Right lobe of liver (tissue), 6 donors: Measurements from ENCODE around the gene SPTBN2. TPM values are rescaled to one million over a fixed set of nuclear protein-coding genes. Genes with fewer than 3 reads are reported as not detected.

ENCODE experiments used
- ATAC-seq, 4 donors: fragments of 200-7000 bp; cut with Tn5 transposase; one replicate each; pipeline ENCODE4 v1.9.1; 2020; ENCODE audit warnings: mild to moderate bottlenecking in 4 of 4, moderate library complexity in 4 of 4
- DNase-seq, 3 donors: peaks; one replicate each; pipeline ENCODE4 v3.0.0-alpha.2; 2020
- H3K27ac ChIP-seq, 3 donors: fragments of 200-600 bp; one replicate each; pipeline ENCODE4 v1.8.0; 2022
- H3K27me3 ChIP-seq, 2 donors: fragments of 200-600 bp; one replicate each; pipeline ENCODE4 v1.8.0; 2022
- H3K36me3 ChIP-seq, 4 donors: fragments of 200-600 bp; sonication (generic) in 1 of 4; one replicate each; pipeline versions ENCODE4 v1.5.1 to v1.8.0; 2017 to 2022; ENCODE audit warnings: control low read depth in 1 of 4
- H3K4me1 ChIP-seq, 4 donors: fragments of 200-600 bp; sonication (generic) in 1 of 4; one replicate each; pipeline versions ENCODE4 v1.5.1 to v1.8.0; 2017 to 2022; ENCODE audit warnings: control low read depth in 1 of 4
- H3K4me3 ChIP-seq, 3 donors: fragments of 200-600 bp; one replicate each; pipeline ENCODE4 v1.8.0; 2022
- H3K9me3 ChIP-seq, 4 donors: fragments of 200-600 bp; sonication (generic) in 1 of 4; one replicate each; pipeline versions ENCODE4 v1.5.1 to v1.8.0; 2017 to 2022; ENCODE audit warnings: control low read depth in 1 of 4
- POLR2A ChIP-seq: fragments of 450-650 bp; IDR thresholded peaks from one replicate; pipeline ENCODE4 v1.6.1; 2017; ENCODE audit warnings: antibody characterized with exemption, mild to moderate bottlenecking
- WGBS: methylation state at CpG from one replicate; pipeline ENCODE4 v1.1.6; 2018; ENCODE audit warnings: low coverage, low lambda C conversion rate; ENCODE audit not compliant: insufficient coverage; ENCODE audit errors: missing lambda C conversion rate; 5-methylcytosine and 5-hydroxymethylcytosine counted together
- intact Hi-C, 2 donors: fragments of 100-400 bp; cut with DNase I; formaldehyde crosslinking; loops; one replicate each; pipeline versions ENCODE4 v1.11.2 to v1.14.1; 2022
- total RNA-seq, 6 experiments: library from RNA; depleted of rRNA in 2 of 6; stranded (reverse); fragments of >200 nt in 2 of 6; fragmentation: NEBNext Ultra II Directional in 3 of 6; extraction: Animal tissue kit (Norgen Biotek cat#: 25700) in 3 of 6; gene quantifications; one replicate each; pipeline versions ENCODE4 v1.1.0 to v1.2.4, GENCODE V29; 2016 to 2023
- TF ChIP-seq, protein P1 (sequence below), 4 donors: fragments of 200-600 bp in 3 of 4; fragments of 450-650 bp in 1 of 4; IDR thresholded peaks; one replicate each; pipeline versions ENCODE4 v1.5.1 to v1.8.0; 2016 to 2022; ENCODE audit warnings: antibody characterized with exemption in 4 of 4, mild to moderate bottlenecking in 2 of 4
- donor health status: DM: no; HTN: yes; CAD: no.
- donor health status: DM: no; HTN: no; CAD: no.
- donor health status: DM: no; HTN: no; CAD: no.
- donor health status: DM: no; HTN: yes; CAD: no.
- donor health status: DM: no; HTN: yes; CAD: no.

SPTBN2 gene
- total RNA-seq, 6 experiments from 2014 or later = 20.7 to 67.1 (median 50.7) TPM

GRCh38 chr11:66689661-66690590 is 39.1 kb downstream of the SPTBN2 start:
- Histone ChIP-seq H3K9me3 (no peaks in the 10 kb centered on the region), H3K36me3 (peaks cover 0 to 58% (median 18%) of the 10 kb centered on the region in 4 donors), H3K27ac (no peak overlapping the region), H3K27me3 (no peaks in the 10 kb centered on the region), H3K4me1 (no peaks in the 10 kb centered on the region), H3K4me3 (no peak overlapping the region)
- intact Hi-C loops = loop anchor here in 1 of 2 donors (5.0 kb wide), 1 partner anchor 142 kb away; no protein-coding TSS in a partner anchor
- WGBS = 83% methylated on average over 4 of the region's 32 CpGs
- DNase-seq = no peak
- TF ChIP-seq POLR2A = no peak
- TF ChIP-seq, protein P1, sequence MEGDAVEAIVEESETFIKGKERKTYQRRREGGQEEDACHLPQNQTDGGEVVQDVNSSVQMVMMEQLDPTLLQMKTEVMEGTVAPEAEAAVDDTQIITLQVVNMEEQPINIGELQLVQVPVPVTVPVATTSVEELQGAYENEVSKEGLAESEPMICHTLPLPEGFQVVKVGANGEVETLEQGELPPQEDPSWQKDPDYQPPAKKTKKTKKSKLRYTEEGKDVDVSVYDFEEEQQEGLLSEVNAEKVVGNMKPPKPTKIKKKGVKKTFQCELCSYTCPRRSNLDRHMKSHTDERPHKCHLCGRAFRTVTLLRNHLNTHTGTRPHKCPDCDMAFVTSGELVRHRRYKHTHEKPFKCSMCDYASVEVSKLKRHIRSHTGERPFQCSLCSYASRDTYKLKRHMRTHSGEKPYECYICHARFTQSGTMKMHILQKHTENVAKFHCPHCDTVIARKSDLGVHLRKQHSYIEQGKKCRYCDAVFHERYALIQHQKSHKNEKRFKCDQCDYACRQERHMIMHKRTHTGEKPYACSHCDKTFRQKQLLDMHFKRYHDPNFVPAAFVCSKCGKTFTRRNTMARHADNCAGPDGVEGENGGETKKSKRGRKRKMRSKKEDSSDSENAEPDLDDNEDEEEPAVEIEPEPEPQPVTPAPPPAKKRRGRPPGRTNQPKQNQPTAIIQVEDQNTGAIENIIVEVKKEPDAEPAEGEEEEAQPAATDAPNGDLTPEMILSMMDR (IDR thresholded peaks at IDR 0.05) = no peak
- ATAC-seq = no peak

GRCh38 chr11:66688561-66689534 is 40.2 kb downstream of the SPTBN2 start:
- ATAC-seq (no peak), DNase-seq (no peak)
- Histone ChIP-seq H3K27ac (no peak overlapping the region), H3K36me3 (peaks cover 0 to 52% (median 16%) of the 10 kb centered on the region in 4 donors), H3K27me3 (no peaks in the 10 kb centered on the region), H3K4me1 (no peaks in the 10 kb centered on the region), H3K4me3 (no peak overlapping the region), H3K9me3 (no peaks in the 10 kb centered on the region)
- TF ChIP-seq, protein P1 (IDR thresholded peaks at IDR 0.05) = no peak
- TF ChIP-seq POLR2A = no peak
- 83% methylated on average over 15 of the region's 28 CpGs for WGBS
- intact Hi-C loops = no loop called here

DNA sequence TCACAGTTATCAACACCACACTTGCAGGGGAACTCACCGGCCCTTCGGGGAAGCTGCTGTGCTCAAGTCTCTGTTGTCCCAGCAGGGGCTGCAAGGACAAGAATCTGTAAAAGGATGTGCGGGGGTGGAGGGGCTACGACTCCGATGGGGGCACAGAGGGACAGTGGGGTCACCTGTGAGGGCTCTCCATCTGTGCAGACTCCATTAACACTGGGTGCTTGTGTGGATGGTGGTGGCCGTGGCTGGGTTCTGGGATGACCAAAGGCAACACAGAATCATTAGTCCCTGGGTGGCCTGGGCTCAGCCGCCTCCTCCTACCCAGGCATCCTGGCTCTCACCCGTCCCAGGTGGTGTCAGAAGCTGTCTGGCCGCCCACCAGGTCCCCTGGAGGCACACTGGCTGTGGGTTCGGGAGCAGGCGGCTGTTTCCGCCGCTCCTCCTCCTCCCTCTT is 41.2 kb downstream of the SPTBN2 start:
- 68% methylated on average over 3 of the region's 13 CpGs for WGBS
- intact Hi-C loops = no loop called here
- Histone ChIP-seq H3K9me3 (no peaks in the 10 kb centered on the region), H3K4me3 (no peak overlapping the region), H3K4me1 (no peaks in the 10 kb centered on the region), H3K27me3 (no peaks in the 10 kb centered on the region), H3K36me3 (peaks cover 0 to 45% (median 11%) of the 10 kb centered on the region in 4 donors), H3K27ac (no peak overlapping the region)
- no peak for ATAC-seq
- no peak for DNase-seq
- no peak for TF ChIP-seq POLR2A
- TF ChIP-seq, protein P1 (IDR thresholded peaks at IDR 0.05) = no peak
